ENCODE data around the gene SAP30L. TPM values are rescaled to one million over a fixed set of nuclear protein-coding genes. Genes with fewer than 3 reads are reported as not detected.

The SAP30L gene
- total and polyA plus RNA-seq, 2 experiments from 2014 or later, result 21.4 to 29.3 TPM

DNA sequence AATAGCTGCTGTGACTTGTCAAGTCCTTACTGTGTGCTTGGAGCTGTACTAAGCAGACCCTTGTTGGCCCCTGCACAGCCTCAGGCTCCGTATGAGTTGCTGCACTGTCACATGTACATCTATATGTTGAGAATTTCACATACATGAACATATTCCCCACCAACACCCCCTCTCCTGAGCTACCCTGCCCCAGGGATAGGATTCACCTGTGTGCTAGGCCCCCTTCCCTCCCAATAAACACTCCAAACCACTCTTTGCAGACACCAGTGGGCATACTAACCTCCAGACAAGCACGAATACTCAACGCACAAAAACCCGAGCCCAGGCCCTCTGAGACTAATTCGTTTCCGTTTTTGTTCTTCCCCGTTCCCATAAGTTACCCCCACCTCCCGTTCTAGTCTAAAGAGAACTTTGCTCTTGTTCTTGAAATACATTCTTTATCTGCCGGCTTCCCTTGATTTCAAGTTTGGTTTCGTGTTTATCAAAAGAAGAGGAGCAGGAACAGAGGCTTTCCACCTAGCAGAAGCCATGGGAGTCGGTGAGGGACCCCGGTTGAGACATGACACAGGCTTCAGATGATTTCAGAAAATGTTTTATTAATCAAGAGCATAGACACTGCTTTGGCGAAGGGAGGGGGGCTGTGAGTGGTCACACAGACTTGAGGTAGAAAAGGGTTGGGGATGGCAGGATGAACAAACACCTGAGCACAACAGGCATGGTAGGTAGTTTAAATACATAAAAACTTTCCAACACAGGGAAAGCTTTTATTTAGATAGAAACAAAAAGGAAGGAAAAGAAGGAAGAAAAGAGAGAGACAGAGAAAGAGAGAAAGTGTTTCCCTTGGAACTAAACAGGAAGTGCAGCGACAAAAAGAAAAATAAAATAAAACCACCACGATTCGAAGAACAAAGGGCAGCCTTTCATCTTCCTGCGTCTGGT, 28.9 kb downstream of the SAP30L start:
- no peak overlapping the region for H3K27ac ChIP-seq (ENCODE audit: low read depth)
- DNase-seq (ENCODE audit: low spot score), result peak; percentile 14
- H3K4me3 ChIP-seq, result peak overlapping the region; percentile 63

More for the DNA sequence above, 28.9 kb downstream of the SAP30L start:
- TF ChIP-seq EZH2phosphoT487 (IDR thresholded peaks at IDR 0.05; ENCODE audit: unreplicated experiment) (peak; percentile 69), EZH2 (IDR thresholded peaks at IDR 0.05; ENCODE audit: low read depth, unreplicated experiment) (peak; percentile 98)
- TF ChIP-seq, protein P1, sequence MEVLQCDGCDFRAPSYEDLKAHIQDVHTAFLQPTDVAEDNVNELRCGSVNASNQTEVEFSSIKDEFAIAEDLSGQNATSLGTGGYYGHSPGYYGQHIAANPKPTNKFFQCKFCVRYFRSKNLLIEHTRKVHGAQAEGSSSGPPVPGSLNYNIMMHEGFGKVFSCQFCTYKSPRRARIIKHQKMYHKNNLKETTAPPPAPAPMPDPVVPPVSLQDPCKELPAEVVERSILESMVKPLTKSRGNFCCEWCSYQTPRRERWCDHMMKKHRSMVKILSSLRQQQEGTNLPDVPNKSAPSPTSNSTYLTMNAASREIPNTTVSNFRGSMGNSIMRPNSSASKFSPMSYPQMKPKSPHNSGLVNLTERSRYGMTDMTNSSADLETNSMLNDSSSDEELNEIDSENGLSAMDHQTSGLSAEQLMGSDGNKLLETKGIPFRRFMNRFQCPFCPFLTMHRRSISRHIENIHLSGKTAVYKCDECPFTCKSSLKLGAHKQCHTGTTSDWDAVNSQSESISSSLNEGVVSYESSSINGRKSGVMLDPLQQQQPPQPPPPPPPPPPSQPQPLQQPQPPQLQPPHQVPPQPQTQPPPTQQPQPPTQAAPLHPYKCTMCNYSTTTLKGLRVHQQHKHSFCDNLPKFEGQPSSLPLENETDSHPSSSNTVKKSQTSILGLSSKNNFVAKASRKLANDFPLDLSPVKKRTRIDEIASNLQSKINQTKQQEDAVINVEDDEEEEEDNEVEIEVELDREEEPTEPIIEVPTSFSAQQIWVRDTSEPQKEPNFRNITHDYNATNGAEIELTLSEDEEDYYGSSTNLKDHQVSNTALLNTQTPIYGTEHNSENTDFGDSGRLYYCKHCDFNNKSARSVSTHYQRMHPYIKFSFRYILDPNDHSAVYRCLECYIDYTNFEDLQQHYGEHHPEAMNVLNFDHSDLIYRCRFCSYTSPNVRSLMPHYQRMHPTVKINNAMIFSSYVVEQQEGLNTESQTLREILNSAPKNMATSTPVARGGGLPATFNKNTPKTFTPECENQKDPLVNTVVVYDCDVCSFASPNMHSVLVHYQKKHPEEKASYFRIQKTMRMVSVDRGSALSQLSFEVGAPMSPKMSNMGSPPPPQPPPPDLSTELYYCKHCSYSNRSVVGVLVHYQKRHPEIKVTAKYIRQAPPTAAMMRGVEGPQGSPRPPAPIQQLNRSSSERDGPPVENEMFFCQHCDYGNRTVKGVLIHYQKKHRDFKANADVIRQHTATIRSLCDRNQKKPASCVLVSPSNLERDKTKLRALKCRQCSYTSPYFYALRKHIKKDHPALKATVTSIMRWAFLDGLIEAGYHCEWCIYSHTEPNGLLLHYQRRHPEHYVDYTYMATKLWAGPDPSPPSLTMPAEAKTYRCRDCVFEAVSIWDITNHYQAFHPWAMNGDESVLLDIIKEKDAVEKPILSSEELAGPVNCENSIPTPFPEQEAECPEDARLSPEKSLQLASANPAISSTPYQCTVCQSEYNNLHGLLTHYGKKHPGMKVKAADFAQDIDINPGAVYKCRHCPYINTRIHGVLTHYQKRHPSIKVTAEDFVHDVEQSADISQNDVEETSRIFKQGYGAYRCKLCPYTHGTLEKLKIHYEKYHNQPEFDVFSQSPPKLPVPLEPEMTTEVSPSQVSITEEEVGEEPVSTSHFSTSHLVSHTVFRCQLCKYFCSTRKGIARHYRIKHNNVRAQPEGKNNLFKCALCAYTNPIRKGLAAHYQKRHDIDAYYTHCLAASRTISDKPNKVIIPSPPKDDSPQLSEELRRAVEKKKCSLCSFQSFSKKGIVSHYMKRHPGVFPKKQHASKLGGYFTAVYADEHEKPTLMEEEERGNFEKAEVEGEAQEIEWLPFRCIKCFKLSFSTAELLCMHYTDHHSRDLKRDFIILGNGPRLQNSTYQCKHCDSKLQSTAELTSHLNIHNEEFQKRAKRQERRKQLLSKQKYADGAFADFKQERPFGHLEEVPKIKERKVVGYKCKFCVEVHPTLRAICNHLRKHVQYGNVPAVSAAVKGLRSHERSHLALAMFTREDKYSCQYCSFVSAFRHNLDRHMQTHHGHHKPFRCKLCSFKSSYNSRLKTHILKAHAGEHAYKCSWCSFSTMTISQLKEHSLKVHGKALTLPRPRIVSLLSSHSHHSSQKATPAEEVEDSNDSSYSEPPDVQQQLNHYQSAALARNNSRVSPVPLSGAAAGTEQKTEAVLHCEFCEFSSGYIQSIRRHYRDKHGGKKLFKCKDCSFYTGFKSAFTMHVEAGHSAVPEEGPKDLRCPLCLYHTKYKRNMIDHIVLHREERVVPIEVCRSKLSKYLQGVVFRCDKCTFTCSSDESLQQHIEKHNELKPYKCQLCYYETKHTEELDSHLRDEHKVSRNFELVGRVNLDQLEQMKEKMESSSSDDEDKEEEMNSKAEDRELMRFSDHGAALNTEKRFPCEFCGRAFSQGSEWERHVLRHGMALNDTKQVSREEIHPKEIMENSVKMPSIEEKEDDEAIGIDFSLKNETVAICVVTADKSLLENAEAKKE (CRISPR knock-in tag; IDR thresholded peaks at IDR 0.05), result no peak
- Mint-ChIP-seq H3K27ac (no peak overlapping the region), H3K9me3 (peaks cover 4% of the 10 kb centered on the region; the same call in 1 of the 3 replicates), H3K27me3 (ENCODE audit: insufficient read depth, low read depth, poor library complexity) (peaks cover 100% of the 10 kb centered on the region), H3K4me3 (peak overlapping the region; percentile 71), H3K4me1 (peaks cover 54% of the 10 kb centered on the region), H3K36me3 (ENCODE audit: low read depth) (no peaks in the 10 kb centered on the region; the same call in 2 of the 3 replicates)
- Histone ChIP-seq H3K79me2 (replicated peaks; ENCODE audit: insufficient read depth) (no peaks in the 10 kb centered on the region), H3K36me3 (ENCODE audit: insufficient read depth) (no peaks in the 10 kb centered on the region), H3K4me1 (ENCODE audit: insufficient read depth) (peaks cover 65% of the 10 kb centered on the region), H3K9me2 (ENCODE audit: insufficient read depth) (no peaks in the 10 kb centered on the region), H2AFZ (no peak overlapping the region), H3K27me3 (ENCODE audit: insufficient read depth) (peaks cover 100% of the 10 kb centered on the region), H3F3A (replicated peaks; ENCODE audit: low read depth) (peaks cover 12% of the 10 kb centered on the region; the same call in 1 of the 2 replicates), H4K20me1 (replicated peaks; ENCODE audit: insufficient read depth) (peaks cover 17% of the 10 kb centered on the region), H3K4me2 (peak overlapping the region; percentile 94)
- no peak for ATAC-seq
